GM23338 (cell line): ENCODE results near the gene RNF187.

ENCODE experiments used
- CREB1 ChIP-seq: fragments of 250-450 bp; sonication (Bioruptor Pico); IDR thresholded peaks from 2 replicates; pipeline ENCODE4 v1.5.0; 2020; ENCODE audit warnings: low read depth, mild to moderate bottlenecking, moderate library complexity
- EZH2 ChIP-seq: fragments of 200-600 bp; sonication (generic); IDR thresholded peaks from one replicate; pipeline ENCODE4 v1.8.0; 2017; ENCODE audit warnings: antibody characterized with exemption, mild to moderate bottlenecking, low read depth; ENCODE audit not compliant: unreplicated experiment
- EZH2phosphoT487 ChIP-seq: fragments of 200-600 bp; sonication (generic); IDR thresholded peaks from one replicate; pipeline ENCODE4 v1.8.1; 2018; ENCODE audit warnings: antibody characterized with exemption; ENCODE audit not compliant: unreplicated experiment
- NANOG ChIP-seq: IDR thresholded peaks from 2 replicates; pipeline ENCODE4 v1.6.1; 2016; ENCODE audit warnings: antibody characterized with exemption, borderline replicate concordance
- POLR2AphosphoS5 ChIP-seq: IDR thresholded peaks from 2 replicates; pipeline ENCODE4 v1.6.1; 2016; ENCODE audit warnings: antibody characterized with exemption, low read depth
- ZNF114 ChIP-seq: fragments of 250-450 bp; sonication (Bioruptor Pico); IDR thresholded peaks from 2 replicates; pipeline ENCODE4 v1.5.0; 2020; ENCODE audit warnings: mild to moderate bottlenecking, moderate library complexity
- ZNF331 ChIP-seq: fragments of 250-450 bp; sonication (Bioruptor Pico); IDR thresholded peaks from 2 replicates; pipeline ENCODE4 v1.5.0; 2020; ENCODE audit warnings: low read depth, mild to moderate bottlenecking, moderate library complexity
- TF ChIP-seq, protein P1 (sequence below), 2 experiments: fragments of 200-600 bp in 1 of 2; sonication (generic) in 1 of 2; conservative IDR thresholded peaks; 2 replicates each; pipeline versions ENCODE4 v1.5.1 to v1.6.1; 2016 to 2017; ENCODE audit warnings: antibody characterized with exemption in 2 of 2, low read depth in 2 of 2, mild to moderate bottlenecking in 2 of 2, moderate library complexity in 1 of 2
- TF ChIP-seq, protein P2 (sequence below): IDR thresholded peaks from one replicate; pipeline ENCODE4 v1.6.1; 2018; ENCODE audit warnings: antibody characterized with exemption; ENCODE audit not compliant: unreplicated experiment

DNA sequence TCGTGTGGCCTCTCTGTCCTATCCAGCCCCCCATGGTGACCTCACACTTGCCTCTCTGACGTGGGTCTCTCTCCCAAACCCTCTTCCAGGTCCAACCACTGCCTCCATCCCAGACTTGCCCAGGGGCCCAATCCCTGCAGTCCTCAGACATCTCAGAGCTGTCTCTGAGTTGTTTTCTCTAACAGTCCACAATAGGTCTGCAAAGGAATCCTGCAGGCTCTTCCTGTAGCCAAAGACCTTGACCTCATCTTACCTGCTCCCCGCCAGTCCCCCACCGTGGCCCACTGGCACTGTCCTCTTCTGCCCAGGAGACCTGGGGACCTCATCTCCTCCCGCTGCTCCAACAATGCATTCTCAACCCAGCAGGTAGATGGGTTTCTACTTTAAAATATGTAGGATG, 10.0 kb downstream of the RNF187 start:
- TF ChIP-seq CREB1 (CRISPR knock-in tag) (no peak), EZH2 (no peak), NANOG (no peak), POLR2AphosphoS5 (no peak), EZH2phosphoT487 (no peak), ZNF114 (CRISPR knock-in tag) (no peak), ZNF331 (no peak)
- TF ChIP-seq, protein P1, sequence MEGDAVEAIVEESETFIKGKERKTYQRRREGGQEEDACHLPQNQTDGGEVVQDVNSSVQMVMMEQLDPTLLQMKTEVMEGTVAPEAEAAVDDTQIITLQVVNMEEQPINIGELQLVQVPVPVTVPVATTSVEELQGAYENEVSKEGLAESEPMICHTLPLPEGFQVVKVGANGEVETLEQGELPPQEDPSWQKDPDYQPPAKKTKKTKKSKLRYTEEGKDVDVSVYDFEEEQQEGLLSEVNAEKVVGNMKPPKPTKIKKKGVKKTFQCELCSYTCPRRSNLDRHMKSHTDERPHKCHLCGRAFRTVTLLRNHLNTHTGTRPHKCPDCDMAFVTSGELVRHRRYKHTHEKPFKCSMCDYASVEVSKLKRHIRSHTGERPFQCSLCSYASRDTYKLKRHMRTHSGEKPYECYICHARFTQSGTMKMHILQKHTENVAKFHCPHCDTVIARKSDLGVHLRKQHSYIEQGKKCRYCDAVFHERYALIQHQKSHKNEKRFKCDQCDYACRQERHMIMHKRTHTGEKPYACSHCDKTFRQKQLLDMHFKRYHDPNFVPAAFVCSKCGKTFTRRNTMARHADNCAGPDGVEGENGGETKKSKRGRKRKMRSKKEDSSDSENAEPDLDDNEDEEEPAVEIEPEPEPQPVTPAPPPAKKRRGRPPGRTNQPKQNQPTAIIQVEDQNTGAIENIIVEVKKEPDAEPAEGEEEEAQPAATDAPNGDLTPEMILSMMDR (conservative IDR thresholded peaks at IDR 0.05; ENCODE audit: low read depth in 2 of 2), result no peak
- TF ChIP-seq, protein P2, sequence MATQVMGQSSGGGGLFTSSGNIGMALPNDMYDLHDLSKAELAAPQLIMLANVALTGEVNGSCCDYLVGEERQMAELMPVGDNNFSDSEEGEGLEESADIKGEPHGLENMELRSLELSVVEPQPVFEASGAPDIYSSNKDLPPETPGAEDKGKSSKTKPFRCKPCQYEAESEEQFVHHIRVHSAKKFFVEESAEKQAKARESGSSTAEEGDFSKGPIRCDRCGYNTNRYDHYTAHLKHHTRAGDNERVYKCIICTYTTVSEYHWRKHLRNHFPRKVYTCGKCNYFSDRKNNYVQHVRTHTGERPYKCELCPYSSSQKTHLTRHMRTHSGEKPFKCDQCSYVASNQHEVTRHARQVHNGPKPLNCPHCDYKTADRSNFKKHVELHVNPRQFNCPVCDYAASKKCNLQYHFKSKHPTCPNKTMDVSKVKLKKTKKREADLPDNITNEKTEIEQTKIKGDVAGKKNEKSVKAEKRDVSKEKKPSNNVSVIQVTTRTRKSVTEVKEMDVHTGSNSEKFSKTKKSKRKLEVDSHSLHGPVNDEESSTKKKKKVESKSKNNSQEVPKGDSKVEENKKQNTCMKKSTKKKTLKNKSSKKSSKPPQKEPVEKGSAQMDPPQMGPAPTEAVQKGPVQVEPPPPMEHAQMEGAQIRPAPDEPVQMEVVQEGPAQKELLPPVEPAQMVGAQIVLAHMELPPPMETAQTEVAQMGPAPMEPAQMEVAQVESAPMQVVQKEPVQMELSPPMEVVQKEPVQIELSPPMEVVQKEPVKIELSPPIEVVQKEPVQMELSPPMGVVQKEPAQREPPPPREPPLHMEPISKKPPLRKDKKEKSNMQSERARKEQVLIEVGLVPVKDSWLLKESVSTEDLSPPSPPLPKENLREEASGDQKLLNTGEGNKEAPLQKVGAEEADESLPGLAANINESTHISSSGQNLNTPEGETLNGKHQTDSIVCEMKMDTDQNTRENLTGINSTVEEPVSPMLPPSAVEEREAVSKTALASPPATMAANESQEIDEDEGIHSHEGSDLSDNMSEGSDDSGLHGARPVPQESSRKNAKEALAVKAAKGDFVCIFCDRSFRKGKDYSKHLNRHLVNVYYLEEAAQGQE, result no peak
